PC-9 (cell line): Measurements from ENCODE around the gene MFN1. TPM values are rescaled to one million over a fixed set of nuclear protein-coding genes. Genes with fewer than 3 reads are reported as not detected.

ENCODE experiments used
- BruUV-seq: library from RNA; stranded (reverse); fragments of 400-500 nt; replicated peaks from 2 replicates; lab custom pipeline; 2021; lab: Mats Ljungman, UMichigan
- CTCF ChIA-PET: fragments of 300-600 bp; sonication (Branson Sonifier 250); formaldehyde crosslinking; loops from one replicate; lab custom pipeline; 2022; ENCODE audit warnings: antibody characterized with exemption; lab: Charles Lee
- POLR2A ChIA-PET: fragments of 300-600 bp; sonication (Branson Sonifier 250); formaldehyde crosslinking; loops from one replicate; lab custom pipeline; 2022; ENCODE audit warnings: antibody characterized with exemption; ENCODE audit not compliant: unreplicated experiment; lab: Charles Lee
- DNase-seq, 2 experiments: peaks; one replicate each; pipeline versions ENCODE4 v3.0.0 to v3.0.0-alpha.2; 2015 to 2022; ENCODE audit warnings: mixed read lengths in 1 of 2
- H2AFZ ChIP-seq: fragments of 200-600 bp; sonication (generic); 2 replicates; pipeline ENCODE4 v1.8.1; 2017; ENCODE audit warnings: antibody characterized with exemption
- H3F3A ChIP-seq: fragments of 200-600 bp; sonication (generic); 2 replicates; pipeline ENCODE4 v1.8.1; 2017; ENCODE audit warnings: antibody characterized with exemption, mild to moderate bottlenecking, low read depth; ENCODE audit not compliant: insufficient read depth
- H3K27ac ChIP-seq: fragments of 200-600 bp; sonication (generic); 2 replicates; pipeline ENCODE4 v1.6.1; 2016; ENCODE audit warnings: mixed run types
- H3K27me3 ChIP-seq: fragments of 200-600 bp; sonication (generic); 2 replicates; pipeline ENCODE4 v1.6.1; 2016; ENCODE audit warnings: low read depth, mixed run types; ENCODE audit not compliant: insufficient read depth
- H3K36me3 ChIP-seq: fragments of 200-600 bp; sonication (generic); 2 replicates; pipeline ENCODE4 v1.6.1; 2016; ENCODE audit warnings: low read depth, mixed run types
- H3K4me1 ChIP-seq: fragments of 200-600 bp; sonication (generic); replicated peaks from 2 replicates; pipeline ENCODE4 v1.6.1; 2016; ENCODE audit warnings: mixed run types; ENCODE audit not compliant: insufficient read depth
- H3K4me2 ChIP-seq: fragments of 200-600 bp; sonication (generic); 2 replicates; pipeline ENCODE4 v1.6.1; 2017; ENCODE audit warnings: mixed run types
- H3K4me3 ChIP-seq: fragments of 200-600 bp; sonication (generic); 2 replicates; pipeline ENCODE4 v1.6.1; 2016; ENCODE audit warnings: mixed run types
- H3K79me2 ChIP-seq: fragments of 200-600 bp; sonication (generic); 2 replicates; pipeline ENCODE4 v1.6.1; 2017; ENCODE audit warnings: low read depth, mixed run types
- H3K9me2 ChIP-seq: fragments of 200-600 bp; sonication (generic); 2 replicates; pipeline ENCODE4 v1.8.1; 2017; ENCODE audit warnings: mild to moderate bottlenecking; ENCODE audit not compliant: insufficient read depth
- H3K9me3 ChIP-seq: fragments of 200-600 bp; sonication (generic); 2 replicates; pipeline ENCODE4 v1.8.1; 2016; ENCODE audit warnings: low read depth; ENCODE audit not compliant: insufficient read depth
- H4K20me1 ChIP-seq: fragments of 200-600 bp; sonication (generic); 2 replicates; pipeline ENCODE4 v1.8.1; 2017; ENCODE audit not compliant: insufficient read depth
- CTCF ChIP-seq: fragments of 200-600 bp; sonication (generic); conservative IDR thresholded peaks from 2 replicates; pipeline ENCODE4 v1.6.1; 2017; ENCODE audit warnings: mixed run types, antibody characterized with exemption, mild to moderate bottlenecking, moderate library complexity
- EZH2 ChIP-seq: fragments of 200-600 bp; sonication (generic); IDR thresholded peaks from 2 replicates; pipeline ENCODE4 v1.8.0; 2017; ENCODE audit warnings: antibody characterized with exemption, low read depth
- intact Hi-C: fragments of 100-400 bp; cut with micrococcal nuclease; formaldehyde crosslinking; loops from one replicate; pipeline ENCODE4 v1.10.0; 2022; ENCODE audit not compliant: unreplicated experiment
- total RNA-seq: library from RNA; stranded (reverse); gene quantifications from 2 replicates; pipeline ENCODE4 v1.2.3, GENCODE V29; 2021

MFN1 gene
- total RNA-seq, 1 experiment from 2014 or later: 69.1 TPM

- Histone ChIP-seq H4K20me1 (no peaks in the 10 kb centered on the region), H3K36me3 (no peaks in the 10 kb centered on the region), H3K4me3 (no peak overlapping the region), H3K27ac (no peak overlapping the region), H3K4me1 (no peaks in the 10 kb centered on the region), H3K9me2 (no peaks in the 10 kb centered on the region), H2AFZ (no peak overlapping the region), H3K4me2 (no peak overlapping the region), H3K9me3 (no peaks in the 10 kb centered on the region), H3K79me2 (no peaks in the 10 kb centered on the region), H3F3A (no peaks in the 10 kb centered on the region), H3K27me3 (no peaks in the 10 kb centered on the region)
- intact Hi-C loops: no loop called here
- DNase-seq: no peak
- TF ChIP-seq CTCF (no peak), EZH2 (no peak)
- BruUV-seq: no TSS peak
- CTCF ChIA-PET: no interaction called here
- POLR2A ChIA-PET: no interaction called here
Measured at GRCh38 chr3:179432021-179432420, 84.5 kb downstream of the MFN1 start.

- Histone ChIP-seq H3K36me3 (no peaks in the 10 kb centered on the region), H3K4me2 (no peak overlapping the region), H3K27ac (no peak overlapping the region), H3K9me3 (no peaks in the 10 kb centered on the region), H3K4me1 (no peaks in the 10 kb centered on the region), H2AFZ (no peak overlapping the region), H3K9me2 (no peaks in the 10 kb centered on the region), H3F3A (no peaks in the 10 kb centered on the region), H4K20me1 (no peaks in the 10 kb centered on the region), H3K79me2 (no peaks in the 10 kb centered on the region), H3K4me3 (no peak overlapping the region), H3K27me3 (no peaks in the 10 kb centered on the region)
- TF ChIP-seq CTCF: no peak
- TF ChIP-seq EZH2: no peak
- BruUV-seq: no TSS peak
- CTCF ChIA-PET: no interaction called here
- no peak for DNase-seq
- intact Hi-C loops: no loop called here
- POLR2A ChIA-PET: no interaction called here
Measured at GRCh38 chr3:179432451-179432850, 84.9 kb downstream of the MFN1 start.

- TF ChIP-seq EZH2 (no peak), CTCF (no peak)
- intact Hi-C loops: no loop called here
- ChIA-PET POLR2A (no interaction called here), CTCF (no interaction called here)
- no peaks in the 10 kb centered on the region for H3F3A ChIP-seq
- DNase-seq: no peak
- no peaks in the 10 kb centered on the region for H3K27me3 ChIP-seq
- H3K4me3 ChIP-seq: no peak overlapping the region
- H3K9me3 ChIP-seq: no peaks in the 10 kb centered on the region
- H3K27ac ChIP-seq: no peak overlapping the region
- no peaks in the 10 kb centered on the region for H3K4me1 ChIP-seq
- H2AFZ ChIP-seq: no peak overlapping the region
- H3K9me2 ChIP-seq: no peaks in the 10 kb centered on the region
- H3K36me3 ChIP-seq: no peaks in the 10 kb centered on the region
- no peaks in the 10 kb centered on the region for H3K79me2 ChIP-seq
- no TSS peak for BruUV-seq
- no peaks in the 10 kb centered on the region for H4K20me1 ChIP-seq
- no peak overlapping the region for H3K4me2 ChIP-seq
Measured at GRCh38 chr3:179436517-179436916, 89.0 kb downstream of the MFN1 start.
